Tongue (tissue), 2 donors: ENCODE measurements around the gene CAST. TPM values are rescaled to one million over a fixed set of nuclear protein-coding genes. Genes with fewer than 3 reads are reported as not detected.
"Not testable (repeated sequence)": the region's sequence is repeated elsewhere in the genome, so short reads cannot be mapped to it uniquely, and the experiment has no call there.

ENCODE experiments used
- DNase-seq: peaks from one replicate; pipeline ENCODE4 v3.0.0-alpha.2; 2015
- total RNA-seq: library from RNA; depleted of rRNA; stranded (reverse); fragments of >200 nt; gene quantifications from one replicate; pipeline ENCODE4 v1.2.3, GENCODE V29; 2014

Gene CAST
- total RNA-seq, 1 donor from 2014 or later = 223 TPM

DNA sequence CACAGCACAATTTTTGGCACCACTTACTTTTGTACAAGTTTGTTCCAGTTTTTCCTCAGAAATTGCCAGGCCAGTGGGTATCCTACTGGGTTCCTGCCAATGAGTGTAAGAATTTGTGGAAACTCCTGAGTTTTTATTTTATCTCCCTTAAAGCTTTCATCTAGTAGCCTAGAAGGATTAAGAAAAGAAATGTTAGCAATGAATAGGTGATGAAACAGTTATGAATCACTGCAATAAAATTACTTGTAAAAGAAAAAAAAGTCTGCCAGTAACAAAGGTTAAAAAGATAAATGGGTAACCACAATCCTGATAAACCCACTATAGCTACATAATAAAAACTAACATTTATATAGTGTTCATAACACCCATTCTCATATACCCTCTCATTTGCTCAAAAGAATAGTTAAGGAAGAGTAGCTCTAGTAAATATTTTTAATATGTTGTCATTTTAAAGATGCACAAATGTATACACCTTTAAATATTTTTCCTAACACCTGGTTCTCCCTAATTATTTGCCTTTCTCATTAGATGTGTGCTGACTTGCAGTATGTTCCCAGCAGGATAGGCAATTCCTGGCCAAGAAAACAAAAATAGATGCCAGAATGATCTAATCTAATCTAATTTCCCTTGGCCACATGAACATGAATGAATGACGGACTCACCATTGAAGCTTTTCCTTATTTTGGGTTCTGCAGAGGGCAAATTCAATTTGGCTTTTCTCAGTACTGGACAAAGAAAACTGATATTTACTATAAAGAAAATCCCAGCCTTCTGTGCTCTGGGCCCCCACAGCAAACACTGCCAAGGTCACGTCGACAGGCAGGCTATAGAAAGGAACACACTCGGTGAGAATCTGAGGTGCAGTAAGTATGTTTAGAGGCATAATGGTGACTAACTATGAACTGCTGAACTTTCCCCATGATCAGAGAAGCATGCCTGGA is 119.1 kb downstream of the CAST start:
- no peak for DNase-seq

DNA sequence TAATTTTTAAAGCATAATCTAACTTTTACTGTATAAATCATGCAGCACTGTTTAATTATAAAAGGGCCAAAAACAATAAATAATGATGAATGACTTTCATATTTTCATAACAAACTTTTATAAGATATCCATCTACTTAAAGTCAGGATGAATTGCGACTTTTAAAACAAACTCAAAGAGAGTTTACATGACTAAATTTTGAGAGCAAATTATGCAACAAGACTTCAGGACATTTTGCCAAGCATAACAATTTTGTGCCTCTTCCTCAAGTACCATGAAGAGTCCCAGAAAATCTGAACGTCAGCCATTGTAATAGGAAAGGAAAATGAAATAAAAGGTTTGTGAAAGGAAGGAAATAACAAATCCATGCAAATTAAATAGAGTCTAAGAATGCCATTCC is 121.2 kb downstream of the CAST start:
- DNase-seq = no peak

DNA sequence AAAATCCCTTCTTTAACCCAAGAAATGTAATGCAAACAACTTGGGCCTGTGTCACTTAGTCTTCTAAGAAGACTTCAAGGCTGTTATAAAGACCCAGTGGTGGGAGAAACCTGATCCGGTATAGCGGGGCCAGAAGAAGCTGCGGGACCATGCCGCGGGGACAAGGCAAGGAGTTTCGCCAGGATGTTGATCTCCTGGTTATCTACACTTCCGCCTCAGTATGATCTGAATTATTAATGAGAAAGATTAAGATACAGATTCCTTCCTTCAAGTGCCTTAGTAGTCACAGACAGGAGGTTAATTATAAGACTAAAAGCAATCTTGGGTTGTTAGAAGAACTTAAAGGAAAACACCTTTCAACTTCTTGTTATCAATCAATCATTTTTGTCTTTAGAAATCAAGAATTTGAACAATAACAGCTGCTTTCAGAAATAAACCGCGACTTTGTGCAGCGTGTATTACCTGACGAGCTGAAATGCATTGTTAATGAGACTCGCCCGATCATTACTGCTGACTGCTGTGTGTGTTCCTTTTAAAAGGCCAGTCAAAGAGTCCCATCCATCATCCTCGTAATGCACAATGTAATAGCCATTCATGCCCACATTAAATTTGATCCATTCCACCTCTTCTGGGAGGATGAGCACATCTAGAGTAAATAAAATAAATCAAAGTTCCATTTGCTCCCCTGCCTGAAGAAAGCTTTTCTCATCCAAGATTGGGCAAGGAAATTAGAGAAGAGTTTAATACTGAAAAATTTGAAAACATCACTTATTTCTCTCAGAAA is 123.3 kb downstream of the CAST start:
- no peak for DNase-seq

DNA sequence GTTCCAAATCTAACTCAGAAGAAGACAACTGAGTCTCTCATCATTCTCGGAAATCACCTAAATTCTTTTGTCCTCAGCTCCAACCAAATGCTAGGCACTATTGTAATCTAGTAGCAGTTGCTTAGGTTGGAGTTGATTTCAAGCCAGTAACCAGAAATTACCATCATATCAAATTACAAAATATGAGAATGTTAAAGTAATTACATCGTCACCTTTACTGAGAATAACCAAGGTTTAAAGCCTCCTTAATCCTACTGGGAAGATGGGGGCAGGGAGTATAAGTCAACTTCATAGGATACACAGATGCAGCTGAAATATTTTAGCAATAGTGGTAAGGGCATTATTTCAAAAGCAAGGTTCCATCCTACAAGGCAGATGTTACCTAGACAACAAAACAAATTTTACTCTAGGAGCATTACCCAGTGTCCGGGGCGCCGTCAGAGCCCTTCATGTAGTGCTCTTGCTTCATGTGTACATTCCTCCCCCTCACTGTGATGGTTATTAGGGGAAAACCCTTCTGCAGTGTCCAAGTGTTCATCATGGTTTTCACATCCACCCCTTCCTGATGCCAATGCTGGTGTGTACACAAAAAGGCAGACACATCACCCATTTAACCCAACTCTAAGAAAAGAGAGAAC is 126.1 kb downstream of the CAST start:
- DNase-seq = no peak

DNA sequence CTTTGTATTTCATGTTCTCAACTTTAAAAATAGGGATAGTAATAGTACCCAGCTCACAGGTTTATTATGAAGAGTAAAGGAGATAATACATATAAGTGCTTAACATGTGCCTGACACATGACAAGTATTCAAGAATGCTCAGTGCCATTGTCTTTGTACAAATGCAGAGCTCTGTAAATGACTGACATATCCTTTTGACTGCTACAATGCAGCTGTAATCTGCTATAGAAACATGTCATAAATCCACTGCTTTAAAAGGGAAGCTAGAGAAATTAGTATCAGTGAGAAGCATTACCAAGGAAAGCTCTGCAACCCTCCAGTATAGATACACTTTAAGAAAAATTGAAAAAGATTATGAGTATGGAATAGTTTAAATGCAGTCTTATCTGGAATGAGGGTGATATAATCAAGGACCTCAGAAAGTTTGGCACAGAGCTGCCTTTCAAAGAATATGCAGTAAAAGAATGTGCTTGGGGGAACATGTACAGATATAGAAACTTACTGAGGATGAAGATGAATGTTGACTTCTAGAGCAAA is 127.7 kb downstream of the CAST start:
- no peak for DNase-seq

DNA sequence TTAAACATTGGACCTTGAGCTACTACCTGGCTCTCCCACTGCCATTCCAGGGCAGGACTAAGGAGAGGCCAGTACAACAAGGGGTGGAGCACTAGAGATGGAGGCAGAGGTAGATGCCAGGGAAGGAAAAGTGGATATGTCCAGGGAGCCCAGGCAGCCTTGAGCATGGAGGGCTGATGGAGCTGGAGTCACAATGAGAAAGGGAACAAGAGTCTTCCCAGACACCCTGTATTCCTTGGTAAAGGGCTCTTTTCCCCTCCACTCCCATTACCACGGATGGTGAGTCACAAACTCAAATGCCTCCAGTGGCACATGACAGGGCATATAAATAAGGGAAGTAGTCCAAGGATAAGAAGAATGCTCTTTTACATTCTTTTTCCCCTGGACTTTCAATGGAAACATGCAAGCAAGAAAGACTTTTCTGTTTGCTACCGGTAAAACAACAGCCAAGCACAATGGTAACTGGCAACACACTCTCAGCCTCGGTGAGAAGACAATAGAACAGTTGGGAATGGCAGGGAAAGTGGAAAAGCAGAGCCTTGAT is 128.9 kb downstream of the CAST start:
- DNase-seq = no peak

DNA sequence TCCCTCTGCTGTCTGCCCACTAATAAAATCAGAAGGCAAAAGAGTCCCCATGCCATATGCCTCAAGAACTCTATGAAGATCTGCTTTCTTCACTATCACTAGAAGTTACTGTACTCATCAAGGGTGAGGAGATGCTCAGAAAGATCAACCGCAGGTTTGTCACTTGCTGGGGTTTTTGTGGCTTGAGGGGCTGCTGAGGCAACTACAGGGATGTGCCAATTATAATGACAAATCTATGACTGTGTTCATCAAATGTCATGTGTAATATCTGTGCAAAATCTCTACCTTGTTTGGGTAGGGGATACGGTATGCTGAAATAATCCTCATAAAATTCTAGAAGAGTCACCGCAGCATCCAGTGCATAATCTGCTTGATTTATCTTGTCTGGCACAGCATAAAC is 132.6 kb downstream of the CAST start:
- no peak for DNase-seq

DNA sequence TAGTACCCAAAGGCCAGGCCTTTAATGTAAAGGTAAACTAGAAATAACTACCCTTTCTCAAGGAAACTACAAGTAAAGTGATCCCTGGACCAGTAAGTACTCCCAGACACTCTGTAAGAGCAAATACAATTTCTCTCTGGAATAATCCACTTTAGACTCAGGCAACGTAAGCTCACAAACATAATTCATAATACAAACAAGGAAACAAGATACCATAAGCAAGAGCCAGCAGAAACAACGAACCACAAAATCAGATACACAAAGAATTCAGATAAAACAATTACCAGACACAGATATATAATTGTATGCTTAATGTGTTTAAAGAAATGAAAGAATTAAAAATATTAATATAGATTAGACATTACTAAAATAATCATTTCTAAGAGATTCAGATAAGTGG is 133.4 kb downstream of the CAST start:
- no peak for DNase-seq

DNA sequence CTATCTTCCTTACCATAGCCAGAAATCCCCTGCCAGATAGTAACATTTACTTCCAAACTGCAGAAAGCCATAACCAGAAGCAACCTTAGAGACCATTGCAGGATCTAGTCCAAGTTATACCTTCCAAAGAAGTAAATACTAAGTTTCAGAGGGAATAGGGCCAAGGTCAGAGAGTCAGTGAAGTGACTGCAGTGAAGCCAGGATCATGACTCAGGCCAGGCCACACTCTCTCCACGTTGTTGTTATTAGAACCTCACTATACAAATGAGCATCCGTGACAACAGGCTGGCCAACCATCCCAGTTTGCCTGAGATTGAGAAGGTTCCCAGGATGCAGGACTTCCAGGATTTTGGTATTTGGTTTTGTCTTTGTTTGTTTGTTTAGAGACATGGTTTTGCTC is 134.3 kb downstream of the CAST start:
- DNase-seq = no peak

DNA sequence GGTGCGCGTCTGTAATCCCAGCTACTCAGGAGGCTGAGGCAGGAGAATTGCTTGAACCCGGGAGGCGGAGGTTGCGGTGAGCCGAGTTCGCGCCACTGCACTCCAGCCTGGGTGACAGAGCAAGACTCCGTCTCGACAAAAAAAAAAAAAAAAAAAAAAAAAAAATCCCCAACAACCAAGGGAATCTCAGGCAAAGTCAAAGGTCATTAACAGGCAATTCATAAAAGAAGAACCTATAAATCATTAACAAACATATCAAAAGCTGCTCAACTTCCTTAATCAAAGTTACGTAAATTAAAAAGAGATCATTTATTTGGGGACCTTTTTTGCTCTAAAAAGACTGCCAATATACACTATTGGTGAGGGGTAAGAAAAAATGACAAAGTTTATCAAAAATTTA is 139.5 kb downstream of the CAST start:
- DNase-seq = not testable (repeated sequence)

DNA sequence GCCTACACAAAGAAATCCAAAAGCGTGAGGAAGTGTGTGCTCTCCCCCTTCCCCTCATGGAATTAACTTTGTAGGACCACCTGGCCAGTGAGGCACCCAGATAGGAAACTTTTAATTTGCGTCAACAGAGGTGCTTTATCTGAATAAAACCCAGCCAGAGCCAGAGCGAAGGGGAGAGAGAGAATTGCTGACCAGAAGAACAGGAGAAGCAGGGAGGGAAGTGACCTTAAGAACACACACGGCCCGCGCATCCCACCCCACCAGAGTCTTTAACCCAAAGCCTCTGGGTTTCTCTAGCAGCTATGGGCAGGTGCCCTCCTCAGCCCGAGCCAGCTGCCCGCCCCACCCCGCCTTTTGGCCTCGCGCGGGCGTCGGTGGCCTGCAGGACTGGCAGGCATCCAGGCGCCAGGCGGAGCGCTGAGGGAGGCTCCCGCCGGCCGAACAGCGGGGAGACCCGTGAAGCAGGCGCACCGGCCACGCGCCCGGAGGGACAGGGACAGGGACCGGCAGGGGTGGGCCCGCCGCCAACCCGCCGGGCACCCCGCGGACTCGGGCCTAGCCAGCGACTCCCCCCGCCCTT is 145.0 kb downstream of the CAST start:
- peak; percentile 92 for DNase-seq

DNA sequence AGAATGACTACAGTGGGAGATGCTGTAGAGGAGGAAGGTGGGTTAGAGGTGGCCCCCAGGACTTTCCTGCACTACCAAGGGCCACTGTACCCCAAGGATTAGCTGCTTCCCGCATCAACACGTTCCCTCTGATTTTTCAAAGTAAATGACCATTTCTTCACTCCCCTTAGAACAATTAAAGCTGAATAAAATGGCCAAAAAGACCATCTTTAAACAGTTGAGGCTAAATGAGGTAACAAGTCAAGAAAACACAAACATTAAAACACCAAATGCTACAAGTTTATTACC is 146.3 kb downstream of the CAST start:
- DNase-seq = no peak

DNA sequence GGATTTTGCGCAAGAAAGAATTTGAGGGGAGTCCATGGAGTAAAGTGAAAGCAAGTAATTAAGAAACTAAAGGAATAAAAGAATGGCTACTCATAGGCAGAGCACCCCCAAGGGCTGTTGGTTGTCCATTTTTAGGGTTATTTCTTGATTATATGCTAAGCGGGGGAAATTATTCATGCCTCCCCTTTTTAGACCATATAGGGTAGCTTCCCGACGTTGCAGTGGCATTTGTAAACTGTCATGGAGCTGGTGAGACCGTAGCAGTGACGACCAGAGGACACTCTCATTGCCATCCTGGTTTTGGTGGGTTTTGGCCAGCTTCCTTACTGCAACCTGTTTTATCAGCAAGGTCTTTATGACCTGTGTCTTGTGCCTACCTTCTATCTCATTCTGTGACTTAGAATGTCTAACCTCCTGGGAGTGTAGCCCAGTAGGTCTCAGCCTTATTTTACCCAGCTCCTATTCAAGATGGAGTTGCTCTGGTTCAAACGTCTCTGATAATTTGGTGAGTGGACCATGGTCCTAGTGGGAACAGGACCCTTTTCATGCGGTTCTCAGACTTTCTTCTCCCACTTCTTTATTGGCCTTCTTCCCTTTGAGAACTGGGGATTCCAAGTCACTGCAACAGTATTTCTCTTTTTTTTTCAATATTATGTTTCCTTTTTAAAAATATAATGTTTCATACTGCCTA is 146.8 kb downstream of the CAST start:
- DNase-seq = no peak

DNA sequence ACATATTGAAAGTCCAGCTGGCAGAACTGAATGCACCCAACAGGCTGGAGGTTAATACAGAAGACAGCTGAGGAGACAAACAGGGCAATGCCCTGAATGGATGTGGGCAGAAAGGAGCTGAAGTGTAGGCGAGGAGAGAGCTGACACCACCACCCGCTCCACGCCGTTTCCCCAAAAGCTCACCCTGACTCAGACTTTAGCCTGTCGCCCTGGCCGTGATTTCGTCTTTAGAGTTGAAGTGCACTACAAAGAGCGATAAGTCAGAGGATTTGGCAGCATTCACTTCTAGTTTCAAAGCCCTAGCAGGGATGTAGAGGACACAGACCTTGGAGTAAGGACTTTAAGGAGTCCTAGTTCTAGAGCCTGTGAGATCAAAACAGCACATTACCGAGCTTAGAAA is 147.7 kb downstream of the CAST start:
- DNase-seq = no peak

DNA sequence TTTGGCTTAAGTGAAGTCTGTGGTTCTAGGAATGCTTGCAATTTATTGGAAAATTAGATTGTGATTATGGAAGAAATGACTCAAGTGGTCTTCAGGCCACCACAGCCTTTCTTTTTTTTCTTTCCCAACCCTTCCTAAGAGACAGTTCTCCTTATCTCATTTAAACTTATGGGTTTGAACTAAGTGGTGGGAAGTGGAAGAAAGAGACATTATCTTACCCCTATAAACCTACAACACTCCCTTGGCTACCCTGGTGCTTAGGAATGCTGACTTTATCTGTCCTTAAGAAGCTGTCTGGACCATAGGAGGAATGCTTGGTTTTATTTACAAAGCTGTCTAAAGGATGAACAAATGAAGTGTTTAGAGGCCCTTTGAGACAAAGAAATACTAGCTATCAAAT is 150.7 kb downstream of the CAST start:
- DNase-seq = no peak

DNA sequence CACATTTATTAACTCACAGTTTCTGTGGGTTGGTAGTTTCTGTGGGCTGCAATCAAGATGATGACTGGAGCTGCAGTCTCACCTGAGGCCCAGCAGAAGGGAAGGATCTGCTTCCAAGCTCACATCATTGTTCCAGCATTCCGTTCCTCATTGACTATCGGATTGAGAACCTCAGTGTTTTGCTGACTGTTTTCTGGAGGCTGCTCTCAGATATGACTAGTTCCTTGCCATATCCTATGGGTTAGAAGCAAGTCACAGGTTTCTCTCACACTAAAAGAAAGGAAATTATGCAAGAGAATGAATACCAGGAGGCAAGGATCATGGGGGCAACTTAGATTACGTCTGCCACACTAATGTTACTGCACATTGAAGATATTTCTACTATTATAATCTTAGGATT is 151.9 kb downstream of the CAST start:
- DNase-seq = no peak

DNA sequence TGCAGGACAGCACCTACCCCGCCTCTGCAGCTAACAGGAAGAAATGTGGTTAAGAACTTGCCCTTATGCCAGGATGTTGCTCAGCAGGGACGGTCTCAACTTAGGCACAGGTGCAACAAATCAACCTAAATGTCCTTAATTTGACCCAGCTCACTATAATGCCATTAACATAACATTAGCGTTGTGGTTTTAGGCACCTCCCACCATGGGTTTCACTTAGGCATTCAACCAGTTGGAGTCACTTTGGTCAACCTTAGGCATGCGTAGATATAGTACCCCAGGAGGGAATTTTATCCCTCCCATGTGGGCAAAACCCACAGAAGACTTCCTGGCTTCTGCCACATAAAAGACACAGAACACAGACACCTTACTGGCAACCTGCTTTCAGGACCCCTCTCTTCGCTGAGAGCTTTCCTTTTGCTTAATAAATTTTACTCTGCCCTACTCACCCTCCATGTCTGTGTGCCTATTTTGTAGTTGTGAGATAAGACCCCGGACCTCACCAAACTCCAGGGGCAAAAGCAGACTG is 154.3 kb downstream of the CAST start:
- no peak for DNase-seq

DNA sequence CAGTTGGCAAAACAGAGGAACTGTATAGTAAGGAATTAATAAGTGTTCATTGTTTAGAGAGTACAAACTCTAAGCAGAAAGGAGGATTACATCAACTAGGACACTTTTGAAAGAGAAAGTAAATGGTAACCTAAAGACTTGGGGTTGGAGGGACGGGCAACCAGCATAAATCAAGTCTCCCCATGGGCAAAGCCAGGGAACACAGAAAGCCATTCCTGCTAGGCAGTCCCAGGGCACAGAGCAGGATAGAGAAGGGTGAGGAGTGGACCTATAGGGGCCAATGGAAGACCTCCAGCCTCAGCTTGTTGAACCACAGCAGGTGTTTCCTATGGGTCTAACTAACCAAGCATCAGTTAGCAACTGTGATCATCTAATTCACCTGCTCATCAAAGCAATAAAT is 154.8 kb downstream of the CAST start:
- DNase-seq = no peak

DNA sequence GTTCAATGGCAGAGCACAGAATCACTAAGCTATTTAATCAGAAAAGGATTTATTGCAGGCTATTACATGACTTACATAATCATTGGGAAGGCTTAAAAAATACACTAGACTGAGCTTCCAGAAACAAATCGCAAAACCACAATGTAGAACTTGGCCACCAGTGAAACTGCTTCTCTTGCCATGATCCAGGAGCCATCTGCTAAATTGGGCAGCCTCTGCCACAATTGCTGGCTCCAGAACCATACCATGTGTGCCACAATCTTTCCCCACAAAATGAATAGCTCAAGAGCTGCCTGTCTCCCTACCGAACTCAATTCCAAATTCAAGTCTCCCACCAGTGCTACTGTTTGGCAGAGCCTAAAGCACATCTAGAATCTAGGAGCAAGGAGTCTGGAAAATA is 155.3 kb downstream of the CAST start:
- no peak for DNase-seq

DNA sequence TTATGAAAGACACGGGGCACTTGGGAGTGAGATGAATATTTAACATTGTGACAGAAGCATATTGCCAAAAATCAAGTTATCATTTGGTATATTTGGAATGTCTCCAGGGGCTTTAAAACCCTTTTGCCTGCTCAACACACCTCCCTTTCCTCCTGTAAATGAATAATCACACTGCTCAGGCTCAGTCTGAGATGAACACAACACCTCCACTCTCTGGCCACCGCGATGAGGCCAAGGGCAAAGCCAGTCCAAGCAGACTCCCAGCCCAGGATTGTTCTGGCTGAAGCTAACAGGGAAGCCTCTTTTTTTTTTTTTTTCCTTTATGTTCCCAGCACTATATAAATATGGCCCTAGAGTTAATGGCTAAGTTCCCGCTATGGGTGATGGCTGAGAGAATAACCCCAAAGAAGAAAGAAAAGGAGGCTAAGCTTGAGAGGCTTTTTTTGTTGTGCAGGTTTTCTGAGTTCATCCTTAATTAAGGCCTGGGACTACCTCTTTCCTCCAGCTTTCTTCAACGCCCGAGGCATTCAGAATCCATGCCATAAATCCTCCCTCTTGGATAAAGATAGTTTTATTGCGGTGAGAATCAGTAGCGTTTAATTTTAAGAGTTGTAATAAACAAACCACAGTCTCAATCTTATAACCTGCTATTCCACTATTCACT is 156.1 kb downstream of the CAST start:
- no peak for DNase-seq

DNA sequence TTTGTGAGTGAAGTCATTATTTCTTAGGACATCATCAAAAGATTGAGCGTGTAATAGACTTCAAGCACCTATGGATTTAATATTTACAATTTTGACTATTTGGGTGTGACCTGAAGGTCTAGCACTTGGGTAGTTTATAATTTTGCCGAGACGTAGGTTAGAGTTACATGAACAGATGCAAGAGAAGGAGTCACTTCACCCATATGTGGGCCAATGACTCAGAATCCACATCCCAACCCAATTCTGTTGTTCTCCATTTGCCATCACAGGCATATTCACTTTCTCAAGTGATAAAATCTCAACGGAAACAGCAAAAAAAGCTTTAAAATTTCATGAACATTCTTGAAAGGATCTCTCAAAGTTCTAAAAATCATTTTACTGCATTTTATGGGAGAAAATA is 157.6 kb downstream of the CAST start:
- no peak for DNase-seq
